ENCODE results near the gene NOL4L.

GRCh38 chr20:32539817-32540675 lies 45.1 kb downstream of the NOL4L start:
- no peak for TF ChIP-seq CTCF (conservative IDR thresholded peaks at IDR 0.05)
- no peak; the same call in 1 of the 2 replicates for TF ChIP-seq ZFX (IDR thresholded peaks at IDR 0.05)

All from C4-2B (cell line).